ENCODE data around the gene ABCD4.
"Not testable (repeated sequence)": the region's sequence is repeated elsewhere in the genome, so short reads cannot be mapped to it uniquely, and the experiment has no call there.

ABCD4 gene

GRCh38 chr14:74275241-74275841 is 27.4 kb downstream of the ABCD4 start:
- Histone ChIP-seq H3K27me3 (ENCODE audit: control insufficient read depth, insufficient read depth, low read length) (no peaks in the 10 kb centered on the region), H3K9ac (ENCODE audit: low read depth, low read length) (no peak overlapping the region), H3K9me3 (ENCODE audit: control insufficient read depth, insufficient read depth, low read length) (no peaks in the 10 kb centered on the region), H3K4me1 (ENCODE audit: control insufficient read depth, insufficient read depth, low read length) (no peaks in the 10 kb centered on the region), H3K27ac (ENCODE audit: low read depth, low read length) (no peak overlapping the region), H3K36me3 (ENCODE audit: control insufficient read depth, insufficient read depth, low read length) (no peaks in the 10 kb centered on the region), H3K4me3 (ENCODE audit: low read depth, low read length) (no peak overlapping the region)

GRCh38 chr14:74271365-74271764 is 31.4 kb downstream of the ABCD4 start:
- H3K4me3 ChIP-seq (ENCODE audit: low read depth, low read length) = no peak overlapping the region
- H3K27ac ChIP-seq (ENCODE audit: low read depth, low read length) = no peak overlapping the region
- H3K36me3 ChIP-seq (ENCODE audit: control insufficient read depth, insufficient read depth, low read length) = no peaks in the 10 kb centered on the region
- no peaks in the 10 kb centered on the region for H3K4me1 ChIP-seq (ENCODE audit: control insufficient read depth, insufficient read depth, low read length)
- no peaks in the 10 kb centered on the region for H3K9me3 ChIP-seq (ENCODE audit: control insufficient read depth, insufficient read depth, low read length)
- no peaks in the 10 kb centered on the region for H3K27me3 ChIP-seq (ENCODE audit: control insufficient read depth, insufficient read depth, low read length)
- no peak overlapping the region for H3K9ac ChIP-seq (ENCODE audit: low read depth, low read length)

- H3K36me3 ChIP-seq (ENCODE audit: control insufficient read depth, insufficient read depth, low read length); H3K27me3 ChIP-seq (ENCODE audit: control insufficient read depth, insufficient read depth, low read length); H3K27ac ChIP-seq (ENCODE audit: low read depth, low read length); H3K9ac ChIP-seq (ENCODE audit: low read depth, low read length); H3K9me3 ChIP-seq (ENCODE audit: control insufficient read depth, insufficient read depth, low read length); H3K4me1 ChIP-seq (ENCODE audit: control insufficient read depth, insufficient read depth, low read length); H3K4me3 ChIP-seq (ENCODE audit: low read depth, low read length): not testable (repeated sequence)
These were observed 32.2 kb downstream of the ABCD4 start for GRCh38 chr14:74270382-74271177.

- H3K9me3 ChIP-seq (ENCODE audit: control insufficient read depth, insufficient read depth, low read length) = no peaks in the 10 kb centered on the region
- no peaks in the 10 kb centered on the region for H3K4me1 ChIP-seq (ENCODE audit: control insufficient read depth, insufficient read depth, low read length)
- H3K27ac ChIP-seq (ENCODE audit: low read depth, low read length) = no peak overlapping the region
- no peaks in the 10 kb centered on the region for H3K36me3 ChIP-seq (ENCODE audit: control insufficient read depth, insufficient read depth, low read length)
- no peak overlapping the region for H3K4me3 ChIP-seq (ENCODE audit: low read depth, low read length)
- no peaks in the 10 kb centered on the region for H3K27me3 ChIP-seq (ENCODE audit: control insufficient read depth, insufficient read depth, low read length)
- H3K9ac ChIP-seq (ENCODE audit: low read depth, low read length) = no peak overlapping the region
These were observed 35.1 kb downstream of the ABCD4 start for GRCh38 chr14:74267588-74267987.

GRCh38 chr14:74265301-74265965 is 37.3 kb downstream of the ABCD4 start:
- H3K4me1 ChIP-seq (ENCODE audit: control insufficient read depth, insufficient read depth, low read length) = no peaks in the 10 kb centered on the region
- H3K4me3 ChIP-seq (ENCODE audit: low read depth, low read length) = no peak overlapping the region
- H3K36me3 ChIP-seq (ENCODE audit: control insufficient read depth, insufficient read depth, low read length) = no peaks in the 10 kb centered on the region
- no peak overlapping the region for H3K9ac ChIP-seq (ENCODE audit: low read depth, low read length)
- no peaks in the 10 kb centered on the region for H3K9me3 ChIP-seq (ENCODE audit: control insufficient read depth, insufficient read depth, low read length)
- no peak overlapping the region for H3K27ac ChIP-seq (ENCODE audit: low read depth, low read length)
- no peaks in the 10 kb centered on the region for H3K27me3 ChIP-seq (ENCODE audit: control insufficient read depth, insufficient read depth, low read length)

- H3K4me3 ChIP-seq (ENCODE audit: low read depth, low read length) = no peak overlapping the region
- no peaks in the 10 kb centered on the region for H3K36me3 ChIP-seq (ENCODE audit: control insufficient read depth, insufficient read depth, low read length)
- no peaks in the 10 kb centered on the region for H3K4me1 ChIP-seq (ENCODE audit: control insufficient read depth, insufficient read depth, low read length)
These were observed 38.8 kb downstream of the ABCD4 start for GRCh38 chr14:74263921-74264320.

GRCh38 chr14:74263181-74263580 is 39.6 kb downstream of the ABCD4 start:
- Histone ChIP-seq H3K36me3 (ENCODE audit: control insufficient read depth, insufficient read depth, low read length) (no peaks in the 10 kb centered on the region), H3K4me1 (ENCODE audit: control insufficient read depth, insufficient read depth, low read length) (no peaks in the 10 kb centered on the region), H3K9me3 (ENCODE audit: control insufficient read depth, insufficient read depth, low read length) (no peaks in the 10 kb centered on the region), H3K4me3 (ENCODE audit: low read depth, low read length) (no peak overlapping the region), H3K27me3 (ENCODE audit: control insufficient read depth, insufficient read depth, low read length) (peaks cover 17% of the 10 kb centered on the region), H3K9ac (ENCODE audit: low read depth, low read length) (no peak overlapping the region), H3K27ac (ENCODE audit: low read depth, low read length) (no peak overlapping the region)

More at GRCh38 chr14:74263921-74264320, 38.8 kb downstream of the ABCD4 start:
- H3K9me3 ChIP-seq (ENCODE audit: control insufficient read depth, insufficient read depth, low read length) = no peaks in the 10 kb centered on the region
- H3K27me3 ChIP-seq (ENCODE audit: control insufficient read depth, insufficient read depth, low read length) = peaks cover 9% of the 10 kb centered on the region
- H3K27ac ChIP-seq (ENCODE audit: low read depth, low read length) = no peak overlapping the region
- H3K9ac ChIP-seq (ENCODE audit: low read depth, low read length) = no peak overlapping the region

- H3K27me3 ChIP-seq (ENCODE audit: control insufficient read depth, insufficient read depth, low read length) = peaks cover 23% of the 10 kb centered on the region
- H3K36me3 ChIP-seq (ENCODE audit: control insufficient read depth, insufficient read depth, low read length) = no peaks in the 10 kb centered on the region
- H3K4me1 ChIP-seq (ENCODE audit: control insufficient read depth, insufficient read depth, low read length) = no peaks in the 10 kb centered on the region
- H3K9ac ChIP-seq (ENCODE audit: low read depth, low read length) = no peak overlapping the region
- no peak overlapping the region for H3K27ac ChIP-seq (ENCODE audit: low read depth, low read length)
- no peak overlapping the region for H3K4me3 ChIP-seq (ENCODE audit: low read depth, low read length)
- H3K9me3 ChIP-seq (ENCODE audit: control insufficient read depth, insufficient read depth, low read length) = no peaks in the 10 kb centered on the region
These were observed 40.7 kb downstream of the ABCD4 start for GRCh38 chr14:74262076-74262475.

- Histone ChIP-seq H3K27ac (ENCODE audit: low read depth, low read length) (no peak overlapping the region), H3K27me3 (ENCODE audit: control insufficient read depth, insufficient read depth, low read length) (peaks cover 23% of the 10 kb centered on the region), H3K4me3 (ENCODE audit: low read depth, low read length) (no peak overlapping the region), H3K9me3 (ENCODE audit: control insufficient read depth, insufficient read depth, low read length) (no peaks in the 10 kb centered on the region), H3K36me3 (ENCODE audit: control insufficient read depth, insufficient read depth, low read length) (no peaks in the 10 kb centered on the region), H3K4me1 (ENCODE audit: control insufficient read depth, insufficient read depth, low read length) (no peaks in the 10 kb centered on the region), H3K9ac (ENCODE audit: low read depth, low read length) (no peak overlapping the region)
These were observed 41.4 kb downstream of the ABCD4 start for GRCh38 chr14:74261288-74261687.

GRCh38 chr14:74260525-74261233 is 42.1 kb downstream of the ABCD4 start:
- Histone ChIP-seq H3K9me3 (ENCODE audit: control insufficient read depth, insufficient read depth, low read length) (no peaks in the 10 kb centered on the region), H3K4me3 (ENCODE audit: low read depth, low read length) (no peak overlapping the region), H3K27ac (ENCODE audit: low read depth, low read length) (no peak overlapping the region), H3K9ac (ENCODE audit: low read depth, low read length) (no peak overlapping the region), H3K36me3 (ENCODE audit: control insufficient read depth, insufficient read depth, low read length) (no peaks in the 10 kb centered on the region), H3K4me1 (ENCODE audit: control insufficient read depth, insufficient read depth, low read length) (no peaks in the 10 kb centered on the region), H3K27me3 (ENCODE audit: control insufficient read depth, insufficient read depth, low read length) (peaks cover 23% of the 10 kb centered on the region)

Data from HUES48 (cell line).